Rectal smooth muscle tissue (tissue), 1 donor: Measurements from ENCODE around the gene CXCL12.

Experiments
- H3K27ac ChIP-seq: one replicate; pipeline ENCODE4 v1.7.0; 2013; ENCODE audit warnings: low read depth, low read length, inconsistent platforms
- H3K27me3 ChIP-seq: one replicate; pipeline ENCODE4 v1.7.0; 2013; ENCODE audit warnings: low read length; ENCODE audit not compliant: control insufficient read depth, insufficient read depth
- H3K36me3 ChIP-seq: one replicate; pipeline ENCODE4 v1.7.0; 2013; ENCODE audit warnings: low read length; ENCODE audit not compliant: control insufficient read depth, insufficient read depth
- H3K4me1 ChIP-seq: one replicate; pipeline ENCODE4 v1.7.0; 2013; ENCODE audit warnings: low read length; ENCODE audit not compliant: control insufficient read depth, insufficient read depth
- H3K4me3 ChIP-seq: one replicate; pipeline ENCODE4 v1.7.0; 2013; ENCODE audit warnings: low read length
- H3K9ac ChIP-seq: one replicate; pipeline ENCODE4 v1.7.0; 2013; ENCODE audit warnings: low read length

CXCL12 gene

DNA sequence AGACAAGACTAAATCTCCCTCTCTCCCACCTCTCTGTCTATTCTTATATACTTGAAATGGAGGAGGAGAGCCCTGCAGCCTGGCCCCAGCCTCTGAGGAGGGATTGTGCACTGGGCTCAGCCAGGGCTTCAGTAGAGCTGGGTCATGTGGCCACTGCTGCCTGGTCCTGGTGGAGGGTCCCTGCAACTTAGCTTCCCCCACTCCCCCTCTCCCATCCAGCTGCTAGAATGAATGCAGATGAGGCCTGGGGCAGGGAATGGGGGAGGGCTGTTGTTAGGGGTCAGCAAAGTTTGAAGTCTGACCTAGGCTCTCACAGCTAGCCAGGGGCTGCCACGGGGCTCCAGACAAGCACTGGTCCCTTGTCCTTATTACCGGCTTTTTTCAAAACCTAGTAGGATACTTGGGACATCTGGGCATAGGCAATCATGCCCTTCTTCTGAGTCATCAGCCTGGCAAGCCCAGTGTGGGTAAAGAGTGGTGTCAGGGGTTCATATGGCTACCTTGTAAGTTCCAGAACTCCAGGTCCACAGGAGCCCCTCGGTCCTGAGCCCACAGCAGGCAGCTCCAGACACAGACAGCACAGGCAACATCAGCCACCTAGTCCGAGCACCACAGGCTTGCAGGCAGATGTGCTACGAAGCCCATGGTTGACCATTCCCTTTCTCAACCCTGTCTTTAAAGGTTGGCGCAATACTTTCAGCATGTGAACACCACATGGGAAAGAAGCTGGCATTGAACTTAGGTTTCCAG is 12.8 kb upstream of the CXCL12 start:
- Histone ChIP-seq H3K9ac (no peak overlapping the region), H3K27ac (no peak overlapping the region), H3K36me3 (no peaks in the 10 kb centered on the region), H3K27me3 (no peaks in the 10 kb centered on the region), H3K4me1 (peaks cover 8% of the 10 kb centered on the region), H3K4me3 (no peak overlapping the region)

DNA sequence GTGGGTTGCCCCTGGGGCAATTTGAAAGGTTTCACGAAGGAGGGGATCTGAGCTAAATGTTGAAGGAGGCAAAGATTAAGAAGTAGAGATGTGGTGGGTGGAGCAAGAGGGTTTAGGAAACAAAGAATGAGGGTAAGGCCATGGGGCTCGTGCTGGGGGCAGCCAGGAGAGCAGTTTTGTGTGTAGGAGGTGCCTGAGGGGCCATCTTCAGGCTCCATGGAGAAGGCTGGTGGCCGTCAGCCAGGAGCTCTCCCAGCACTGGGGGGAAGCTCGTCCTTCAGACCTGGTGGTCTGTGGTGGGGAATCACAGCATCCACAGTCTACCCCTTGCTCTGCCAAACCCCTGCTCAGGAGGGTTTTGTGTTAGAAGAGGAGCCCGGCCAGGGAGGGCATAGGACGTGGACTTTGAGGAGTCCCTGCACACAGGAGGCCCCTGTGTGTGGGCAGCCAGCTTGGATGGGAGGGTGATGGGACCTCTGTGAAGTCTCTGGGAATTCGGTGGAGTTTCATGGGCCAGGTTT is 11.8 kb upstream of the CXCL12 start:
- H3K36me3 ChIP-seq, result no peaks in the 10 kb centered on the region
- no peak overlapping the region for H3K27ac ChIP-seq
- no peak overlapping the region for H3K9ac ChIP-seq
- H3K4me1 ChIP-seq, result peaks cover 8% of the 10 kb centered on the region
- no peaks in the 10 kb centered on the region for H3K27me3 ChIP-seq
- no peak overlapping the region for H3K4me3 ChIP-seq

DNA sequence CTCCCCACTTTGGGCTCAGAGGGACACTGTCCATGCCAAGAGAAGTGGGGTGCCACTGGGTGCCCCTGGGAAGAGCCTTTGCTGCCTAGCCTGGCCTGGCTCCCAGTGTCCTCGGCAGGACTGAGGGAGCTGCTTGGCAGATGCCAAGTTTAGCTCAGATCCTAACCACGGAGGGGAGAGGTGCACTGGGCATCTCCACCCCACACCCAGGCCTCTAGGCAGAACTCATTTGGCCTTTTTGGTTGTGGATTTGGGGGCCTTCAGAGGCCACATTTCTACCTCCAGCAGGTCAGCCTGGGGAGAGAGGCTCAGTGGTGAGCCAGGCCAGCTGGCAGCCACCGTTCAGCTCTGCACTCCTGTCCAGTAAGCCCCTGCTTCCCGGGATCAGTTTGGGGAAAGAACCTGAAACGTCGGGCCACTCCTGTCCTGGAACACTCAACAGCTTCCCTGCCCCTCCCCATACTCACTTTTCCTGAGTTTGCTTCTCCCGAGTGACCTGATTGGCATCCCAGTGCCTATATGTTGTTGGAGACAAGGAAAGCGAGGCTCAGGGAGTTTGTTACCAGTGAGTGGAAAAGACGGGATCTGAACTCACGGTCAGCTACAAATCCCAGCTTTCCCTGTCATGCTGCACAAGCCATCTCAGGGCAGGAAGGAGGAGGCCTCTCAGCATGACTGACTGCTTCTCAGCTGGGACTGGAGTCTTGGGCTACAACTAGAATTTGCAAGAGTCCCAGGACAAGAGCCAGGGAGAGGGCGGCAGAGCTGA is 11.2 kb upstream of the CXCL12 start:
- H3K36me3 ChIP-seq, result no peaks in the 10 kb centered on the region

DNA sequence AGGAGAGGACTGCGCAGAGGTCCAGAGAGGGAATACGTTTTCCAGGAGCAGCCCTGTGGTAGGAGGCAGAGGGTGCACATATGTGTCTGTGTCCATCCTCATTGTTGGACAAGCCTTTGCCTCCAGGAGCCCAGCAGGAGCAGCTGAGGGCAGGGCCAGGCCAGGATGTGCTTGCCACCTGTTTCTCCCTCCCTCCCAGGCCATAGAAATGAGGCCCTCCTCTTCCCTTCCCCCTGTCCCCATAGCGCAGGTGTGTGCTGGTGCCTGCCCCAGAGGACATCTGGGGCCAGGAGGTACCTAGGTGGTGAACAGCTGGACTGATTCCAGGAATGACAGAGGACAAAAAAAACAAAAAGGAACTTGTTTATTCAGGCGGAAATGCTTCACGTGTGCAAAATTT is 10.5 kb upstream of the CXCL12 start:
- H3K27me3 ChIP-seq, result no peaks in the 10 kb centered on the region
- H3K4me1 ChIP-seq, result peaks cover 8% of the 10 kb centered on the region
- no peak overlapping the region for H3K4me3 ChIP-seq
- no peak overlapping the region for H3K27ac ChIP-seq
- no peaks in the 10 kb centered on the region for H3K36me3 ChIP-seq
- no peak overlapping the region for H3K9ac ChIP-seq

More for the DNA sequence above, 11.2 kb upstream of the CXCL12 start:
- Histone ChIP-seq H3K27ac (no peak overlapping the region), H3K9ac (no peak overlapping the region), H3K4me3 (no peak overlapping the region), H3K4me1 (peaks cover 8% of the 10 kb centered on the region), H3K27me3 (no peaks in the 10 kb centered on the region)

DNA sequence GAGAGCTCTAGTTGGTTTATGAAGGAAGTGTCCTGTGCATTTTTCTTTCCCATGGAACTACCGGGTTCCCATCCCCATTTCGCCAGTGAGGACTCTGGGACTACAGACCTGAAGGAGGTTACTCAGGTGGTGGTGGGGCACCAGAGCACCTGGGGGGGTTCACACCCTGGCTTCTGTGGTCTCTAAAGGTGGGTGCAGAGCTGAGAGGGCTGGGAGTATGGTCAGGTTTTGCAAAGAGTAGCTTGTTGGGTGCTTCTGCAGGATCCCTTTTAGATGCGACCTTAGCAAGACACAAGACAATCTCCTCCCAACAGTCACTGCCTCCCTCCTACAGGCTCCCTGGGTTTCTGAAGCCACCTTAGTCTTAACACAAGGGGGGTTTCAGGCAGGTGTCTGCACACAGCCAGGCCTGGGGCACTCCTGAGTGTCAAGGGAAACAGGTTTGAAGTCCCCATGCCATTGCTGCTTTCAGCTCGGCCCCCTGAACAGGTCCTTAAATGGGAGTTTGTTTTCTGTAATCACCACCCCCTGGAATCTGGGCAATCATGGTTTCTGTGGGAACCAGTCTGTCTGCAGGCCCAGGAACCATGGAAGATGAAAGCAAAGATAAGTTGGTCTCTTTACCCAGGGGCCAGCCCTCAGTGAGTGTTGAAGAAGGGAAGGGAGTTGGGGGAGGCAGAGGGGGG is 9.9 kb upstream of the CXCL12 start:
- Histone ChIP-seq H3K9ac (no peak overlapping the region), H3K36me3 (no peaks in the 10 kb centered on the region), H3K27me3 (no peaks in the 10 kb centered on the region), H3K4me1 (peaks cover 8% of the 10 kb centered on the region), H3K27ac (no peak overlapping the region), H3K4me3 (no peak overlapping the region)

DNA sequence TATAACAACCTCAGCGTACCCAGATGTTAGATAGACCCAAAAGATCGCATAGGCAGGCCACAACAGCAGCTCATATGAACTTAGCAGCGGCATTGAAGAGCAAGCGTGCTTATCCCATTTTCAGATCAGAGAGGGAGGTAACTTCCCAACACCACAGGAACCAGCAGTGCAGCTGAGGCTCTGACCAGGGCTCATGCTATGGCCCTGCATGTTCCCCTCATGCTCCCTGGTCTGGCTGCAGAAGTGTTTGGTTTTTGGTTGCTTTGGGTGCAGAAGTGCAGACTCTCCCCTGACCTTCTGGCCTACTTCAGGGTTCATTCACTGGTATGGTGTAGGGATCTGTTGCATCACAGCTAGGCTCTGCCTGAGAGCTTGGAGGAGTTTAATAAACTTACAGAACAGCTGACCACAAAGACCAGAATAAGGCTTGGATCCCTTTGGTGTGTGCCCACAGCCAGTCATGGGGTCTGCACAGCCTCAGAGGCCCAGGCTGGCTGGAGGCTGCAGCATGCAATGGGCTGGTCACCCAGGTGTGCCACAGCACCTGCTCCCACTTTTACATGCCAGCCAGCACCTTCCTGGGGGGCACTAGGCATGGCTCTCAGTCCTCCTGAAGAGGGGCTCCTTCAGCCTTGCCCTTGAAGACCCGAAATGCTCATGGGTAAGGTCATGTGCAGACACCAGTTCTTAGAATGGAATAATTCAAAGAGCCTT is 9.1 kb upstream of the CXCL12 start:
- H3K4me1 ChIP-seq, result peaks cover 8% of the 10 kb centered on the region
- H3K36me3 ChIP-seq, result no peaks in the 10 kb centered on the region
- H3K27me3 ChIP-seq, result no peaks in the 10 kb centered on the region
- no peak overlapping the region for H3K9ac ChIP-seq
- H3K4me3 ChIP-seq, result no peak overlapping the region
- H3K27ac ChIP-seq, result no peak overlapping the region

DNA sequence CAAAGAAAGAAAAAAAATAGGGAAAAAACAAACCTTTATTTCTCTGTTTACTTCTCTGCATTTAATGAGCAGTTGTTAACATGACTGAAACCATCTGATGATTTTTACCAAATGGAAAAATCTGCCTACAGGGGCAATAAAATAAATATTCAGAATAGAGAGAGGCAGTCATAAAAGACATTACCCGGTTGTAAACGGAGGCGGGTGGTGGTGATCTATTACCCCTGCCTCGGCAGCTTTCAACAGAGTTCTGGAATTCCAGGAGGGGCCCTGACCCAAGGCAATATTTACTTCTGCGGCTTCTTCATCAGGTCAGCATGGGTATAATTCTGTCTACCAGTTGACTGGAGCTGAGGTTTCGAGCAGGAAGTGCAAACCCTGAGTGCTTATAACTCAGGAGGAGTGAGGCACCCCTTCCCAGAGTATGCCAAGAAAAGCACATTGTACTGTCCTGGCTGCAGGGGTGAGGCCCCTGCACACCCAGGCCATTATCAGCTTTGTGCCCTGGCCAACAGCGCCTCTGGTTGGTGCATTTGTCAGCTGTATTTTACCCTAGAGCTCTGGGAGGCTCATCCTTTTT is 8.2 kb upstream of the CXCL12 start:
- Histone ChIP-seq H3K4me1 (peaks cover 8% of the 10 kb centered on the region), H3K36me3 (no peaks in the 10 kb centered on the region), H3K9ac (no peak overlapping the region), H3K4me3 (no peak overlapping the region), H3K27ac (no peak overlapping the region), H3K27me3 (no peaks in the 10 kb centered on the region)

DNA sequence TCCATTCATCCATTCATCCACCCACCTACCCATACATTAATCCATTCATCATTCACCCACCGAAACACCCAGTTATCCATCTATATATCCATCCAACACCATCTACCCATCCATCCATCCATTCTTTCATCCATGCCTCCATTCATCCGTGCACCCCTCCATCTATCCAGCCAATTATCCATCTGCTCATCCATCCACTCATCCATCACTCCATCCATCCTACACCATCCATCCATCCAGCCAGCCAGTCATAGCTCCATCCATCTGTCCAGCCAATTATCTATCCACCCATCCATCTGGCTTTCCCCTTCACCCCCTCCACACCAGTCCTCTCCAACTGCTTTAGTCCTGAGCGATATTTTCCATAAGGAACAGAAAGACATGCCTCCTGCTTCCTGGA is 7.5 kb upstream of the CXCL12 start:
- Histone ChIP-seq H3K4me3 (no peak overlapping the region), H3K27ac (no peak overlapping the region), H3K27me3 (no peaks in the 10 kb centered on the region), H3K9ac (no peak overlapping the region), H3K4me1 (peaks cover 8% of the 10 kb centered on the region), H3K36me3 (no peaks in the 10 kb centered on the region)

DNA sequence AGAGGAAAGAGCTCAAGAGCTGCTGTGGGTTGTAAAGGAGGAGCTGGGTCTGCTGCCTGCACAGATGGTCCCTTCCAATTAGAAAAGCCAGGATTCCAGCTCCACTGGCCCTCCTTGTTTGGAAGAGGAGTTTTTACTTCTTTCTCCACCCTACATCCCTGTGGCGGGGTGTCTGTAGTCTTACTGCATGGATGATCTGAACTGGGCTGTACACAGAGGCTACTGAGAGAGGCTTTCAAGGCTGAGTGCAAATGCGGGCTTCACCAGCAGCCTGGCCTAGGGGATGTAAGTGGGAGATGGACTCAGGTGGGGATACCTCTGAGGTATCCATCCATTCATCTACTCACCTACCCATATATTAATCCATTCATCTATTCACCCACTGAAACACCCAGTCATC is 7.1 kb upstream of the CXCL12 start:
- H3K36me3 ChIP-seq, result no peaks in the 10 kb centered on the region
- H3K4me3 ChIP-seq, result no peak overlapping the region
- no peak overlapping the region for H3K27ac ChIP-seq
- H3K9ac ChIP-seq, result no peak overlapping the region
- H3K4me1 ChIP-seq, result peaks cover 8% of the 10 kb centered on the region
- H3K27me3 ChIP-seq, result no peaks in the 10 kb centered on the region

DNA sequence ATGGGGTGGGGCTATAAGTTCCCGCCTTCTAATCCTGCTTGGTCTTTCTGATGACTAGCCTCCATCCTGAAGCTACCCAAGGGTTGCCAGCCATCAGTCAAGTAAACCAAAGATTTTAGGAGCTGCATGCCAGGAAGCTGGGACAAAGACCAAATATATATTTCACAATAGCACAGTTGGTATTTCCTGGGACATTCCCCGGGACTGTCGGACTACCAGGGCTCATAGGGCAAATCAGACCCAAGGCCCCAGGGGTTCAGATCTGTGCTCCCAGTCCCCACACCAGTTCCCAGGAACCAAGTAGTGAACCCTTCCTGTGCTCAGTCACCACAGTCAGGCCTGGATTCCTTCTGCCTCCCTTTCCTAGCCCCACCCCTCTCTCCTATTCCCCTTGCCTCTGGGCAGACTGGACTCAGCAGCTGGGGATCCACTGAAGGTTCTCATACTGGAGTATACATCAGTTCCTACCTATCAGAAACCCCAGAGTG is 5.7 kb upstream of the CXCL12 start:
- Histone ChIP-seq H3K36me3 (no peaks in the 10 kb centered on the region), H3K4me3 (no peak overlapping the region), H3K4me1 (peaks cover 8% of the 10 kb centered on the region), H3K9ac (no peak overlapping the region), H3K27ac (no peak overlapping the region), H3K27me3 (peaks cover 5% of the 10 kb centered on the region)

DNA sequence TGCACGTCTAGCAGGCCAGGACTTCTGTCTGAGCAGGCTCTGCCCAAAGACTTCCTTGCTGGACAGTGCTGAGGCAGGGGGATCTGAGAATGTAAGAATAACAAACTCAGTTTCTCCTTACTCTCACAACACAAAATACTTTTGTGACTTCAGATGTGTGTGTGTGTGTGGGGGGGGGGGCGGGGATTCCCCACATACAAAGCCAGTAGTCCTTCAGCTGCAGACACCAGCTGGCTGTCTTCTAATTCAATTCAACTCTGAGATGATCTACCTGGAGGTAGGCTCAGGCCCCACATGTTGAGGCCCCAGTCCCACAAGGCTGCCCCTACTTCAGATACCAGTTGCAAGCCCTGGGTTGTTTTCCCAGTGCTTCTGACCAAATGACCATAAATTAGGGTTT is 4.7 kb upstream of the CXCL12 start:
- no peak overlapping the region for H3K9ac ChIP-seq
- H3K4me1 ChIP-seq, result peaks cover 8% of the 10 kb centered on the region
- no peak overlapping the region for H3K4me3 ChIP-seq
- H3K27ac ChIP-seq, result no peak overlapping the region
- H3K36me3 ChIP-seq, result no peaks in the 10 kb centered on the region
- H3K27me3 ChIP-seq, result peaks cover 5% of the 10 kb centered on the region
